BJ (cell line): ENCODE results near the gene LRRC15. TPM values are rescaled to one million over a fixed set of nuclear protein-coding genes. Genes with fewer than 3 reads are reported as not detected.
A peak's percentile ranks its signal among the peaks of the same experiment; 100 is the strongest.

Experiments
- CTCF ChIA-PET: fragments of 350-600 bp; formaldehyde crosslinking; extraction: SDS; loops from one replicate; lab custom pipeline; 2021; ENCODE audit warnings: antibody characterized with exemption, inconsistent platforms; lab: Yijun Ruan, JAX
- POLR2A ChIA-PET: fragments of 300-600 bp; sonication (Branson Sonifier 250); formaldehyde crosslinking; extraction: SDS; loops from one replicate; lab custom pipeline; 2021; ENCODE audit warnings: antibody characterized with exemption; lab: Charles Lee
- DNase-seq: peaks from one replicate; pipeline ENCODE4 v3.0.0-alpha.2; 2011; ENCODE audit warnings: low read depth
- H3K27me3 ChIP-seq: 2 replicates; pipeline ENCODE4 v1.6.0; 2011; ENCODE audit warnings: low read length; ENCODE audit not compliant: control insufficient read depth, insufficient read depth
- H3K36me3 ChIP-seq: 2 replicates; pipeline ENCODE4 v1.5.1; 2011; ENCODE audit warnings: low read length; ENCODE audit not compliant: control insufficient read depth, insufficient read depth
- H3K4me3 ChIP-seq: 2 replicates; pipeline ENCODE4 v1.5.1; 2011; ENCODE audit warnings: low read depth, mild to moderate bottlenecking, control low read depth, low read length
- polyA plus RNA-seq: library from polyadenylated mRNA; depleted of rRNA; stranded (reverse); fragments of >200 nt; gene quantifications from 2 replicates; pipeline ENCODE4 v1.2.3, GENCODE V29; 2011
- TF ChIP-seq, protein P1 (sequence below): IDR thresholded peaks from 2 replicates; pipeline ENCODE4 v1.5.1; 2011; ENCODE audit warnings: low read depth, mild to moderate bottlenecking, control low read depth, inconsistent platforms, low read length, moderate library complexity; ENCODE audit not compliant: insufficient read depth

LRRC15 gene
- polyA plus RNA-seq, 1 experiment: 1.2 TPM

- TF ChIP-seq, protein P1, sequence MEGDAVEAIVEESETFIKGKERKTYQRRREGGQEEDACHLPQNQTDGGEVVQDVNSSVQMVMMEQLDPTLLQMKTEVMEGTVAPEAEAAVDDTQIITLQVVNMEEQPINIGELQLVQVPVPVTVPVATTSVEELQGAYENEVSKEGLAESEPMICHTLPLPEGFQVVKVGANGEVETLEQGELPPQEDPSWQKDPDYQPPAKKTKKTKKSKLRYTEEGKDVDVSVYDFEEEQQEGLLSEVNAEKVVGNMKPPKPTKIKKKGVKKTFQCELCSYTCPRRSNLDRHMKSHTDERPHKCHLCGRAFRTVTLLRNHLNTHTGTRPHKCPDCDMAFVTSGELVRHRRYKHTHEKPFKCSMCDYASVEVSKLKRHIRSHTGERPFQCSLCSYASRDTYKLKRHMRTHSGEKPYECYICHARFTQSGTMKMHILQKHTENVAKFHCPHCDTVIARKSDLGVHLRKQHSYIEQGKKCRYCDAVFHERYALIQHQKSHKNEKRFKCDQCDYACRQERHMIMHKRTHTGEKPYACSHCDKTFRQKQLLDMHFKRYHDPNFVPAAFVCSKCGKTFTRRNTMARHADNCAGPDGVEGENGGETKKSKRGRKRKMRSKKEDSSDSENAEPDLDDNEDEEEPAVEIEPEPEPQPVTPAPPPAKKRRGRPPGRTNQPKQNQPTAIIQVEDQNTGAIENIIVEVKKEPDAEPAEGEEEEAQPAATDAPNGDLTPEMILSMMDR: no peak
- CTCF ChIA-PET: interaction anchor here (0.6 to 2.5 kb wide), 3 partner anchors 9 to 538 kb away, joined by 3 to 17 read pairs (median 5); no protein-coding TSS in a partner anchor
- no peak for DNase-seq
- POLR2A ChIA-PET: no interaction called here
- Histone ChIP-seq H3K27me3 (no peaks in the 10 kb centered on the region), H3K4me3 (no peak overlapping the region), H3K36me3 (no peaks in the 10 kb centered on the region)
Observed at GRCh38 chr3:194324823-194325327, 44.7 kb downstream of the LRRC15 start.

- no peaks in the 10 kb centered on the region for H3K36me3 ChIP-seq
- CTCF ChIA-PET: interaction anchor here (0.6 to 2.5 kb wide), 2 partner anchors 8 to 538 kb away, joined by 3 to 17 read pairs; no protein-coding TSS in a partner anchor
- TF ChIP-seq, protein P1: no peak
- no peak for DNase-seq
- H3K4me3 ChIP-seq: peak overlapping the region; percentile 14; the same call in 1 of the 2 replicates
- H3K27me3 ChIP-seq: 0 out of 2 replicates have a peak, but pooled peaks cover 3% of the 10 kb centered on the region
- POLR2A ChIA-PET: no interaction called here
Observed at GRCh38 chr3:194323785-194324735, 45.5 kb downstream of the LRRC15 start.

DNA sequence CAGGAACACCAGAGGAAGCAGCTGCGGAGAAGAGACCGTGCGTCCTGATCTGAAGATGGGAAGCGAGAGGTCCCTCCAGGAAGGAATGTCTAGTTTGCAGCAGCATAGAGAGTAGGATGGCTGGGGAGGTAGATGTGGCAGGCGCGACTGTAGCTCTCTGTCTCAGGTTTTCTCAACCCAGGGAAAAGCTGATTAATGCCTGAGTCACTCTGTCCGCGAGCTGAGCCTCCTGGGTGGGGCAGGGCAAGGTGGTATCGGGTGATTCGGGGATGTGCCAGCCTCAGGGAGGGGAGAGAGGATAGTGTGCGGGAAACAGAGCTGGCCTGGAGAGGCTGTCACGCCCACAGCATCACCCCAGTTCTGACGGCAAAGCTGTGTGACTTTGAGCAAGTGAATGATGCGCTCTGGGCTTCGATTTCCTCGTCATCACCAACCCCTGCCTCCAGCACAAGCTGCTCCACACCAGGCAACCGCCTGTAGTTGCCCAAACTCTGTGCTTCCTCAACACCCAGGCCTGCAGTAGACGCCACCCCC is 46.8 kb downstream of the LRRC15 start:
- DNase-seq: no peak
- POLR2A ChIA-PET: no interaction called here
- CTCF ChIA-PET: interaction anchor here (0.6 to 1.0 kb wide), 4 partner anchors 11 to 657 kb away, joined by 3 to 5 read pairs (median 3); no protein-coding TSS in a partner anchor

GRCh38 chr3:194321693-194322640 is 47.6 kb downstream of the LRRC15 start:
- ChIA-PET CTCF (interaction anchor here (0.9 to 1.0 kb wide), 2 partner anchors 12 to 541 kb away, joined by 3 to 5 read pairs; no protein-coding TSS in a partner anchor), POLR2A (no interaction called here)
- Histone ChIP-seq H3K36me3 (no peaks in the 10 kb centered on the region), H3K4me3 (no peak overlapping the region), H3K27me3 (peaks cover 8% of the 10 kb centered on the region)
- TF ChIP-seq, protein P1: no peak
- no peak for DNase-seq

More for the DNA sequence above, 46.8 kb downstream of the LRRC15 start:
- Histone ChIP-seq H3K4me3 (no peak overlapping the region), H3K27me3 (0 out of 2 replicates have a peak, but pooled peaks cover 3% of the 10 kb centered on the region), H3K36me3 (no peaks in the 10 kb centered on the region)
- TF ChIP-seq, protein P1: no peak
